Neural cell (in vitro differentiated cells): ENCODE measurements around the gene NELL2.

Experiments
- EZH2 ChIP-seq: fragments of 200-600, 300-800 bp; shearing (Covaris generic), sonication (generic); IDR thresholded peaks from 2 replicates; pipeline ENCODE4 v1.6.1; 2014; ENCODE audit warnings: antibody characterized with exemption, low read length, borderline replicate concordance, mild to moderate bottlenecking; ENCODE audit not compliant: insufficient read depth, poor library complexity, severe bottlenecking
- TF ChIP-seq, protein P1 (sequence below): fragments of 450-650 bp; IDR thresholded peaks from 2 replicates; pipeline ENCODE4 v1.5.1; 2014; ENCODE audit warnings: antibody characterized with exemption, mild to moderate bottlenecking, moderate library complexity; ENCODE audit not compliant: poor library complexity, severe bottlenecking
- TF ChIP-seq, protein P2 (sequence below): IDR thresholded peaks from 2 replicates; pipeline ENCODE4 v1.6.1; 2012; ENCODE audit warnings: borderline replicate concordance

DNA sequence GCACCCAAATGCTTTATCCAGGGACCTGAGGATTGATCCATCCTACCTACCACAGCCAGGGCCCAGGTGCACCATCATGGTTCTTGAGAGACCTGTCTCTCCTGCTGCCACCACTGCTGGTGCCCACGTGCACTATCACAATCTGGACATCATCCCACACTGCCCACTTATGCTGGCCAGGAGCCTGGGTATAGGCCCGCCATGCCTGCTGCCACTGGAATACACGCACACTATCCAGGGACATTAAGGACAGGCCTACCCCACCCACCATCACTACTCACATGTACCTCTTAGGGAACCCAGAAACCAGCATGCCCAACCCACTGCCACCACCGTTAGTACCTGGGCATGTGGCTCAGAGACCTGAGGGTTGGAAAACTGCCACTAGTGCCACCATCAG lies 207.7 kb downstream of the NELL2 start:
- TF ChIP-seq, protein P1, sequence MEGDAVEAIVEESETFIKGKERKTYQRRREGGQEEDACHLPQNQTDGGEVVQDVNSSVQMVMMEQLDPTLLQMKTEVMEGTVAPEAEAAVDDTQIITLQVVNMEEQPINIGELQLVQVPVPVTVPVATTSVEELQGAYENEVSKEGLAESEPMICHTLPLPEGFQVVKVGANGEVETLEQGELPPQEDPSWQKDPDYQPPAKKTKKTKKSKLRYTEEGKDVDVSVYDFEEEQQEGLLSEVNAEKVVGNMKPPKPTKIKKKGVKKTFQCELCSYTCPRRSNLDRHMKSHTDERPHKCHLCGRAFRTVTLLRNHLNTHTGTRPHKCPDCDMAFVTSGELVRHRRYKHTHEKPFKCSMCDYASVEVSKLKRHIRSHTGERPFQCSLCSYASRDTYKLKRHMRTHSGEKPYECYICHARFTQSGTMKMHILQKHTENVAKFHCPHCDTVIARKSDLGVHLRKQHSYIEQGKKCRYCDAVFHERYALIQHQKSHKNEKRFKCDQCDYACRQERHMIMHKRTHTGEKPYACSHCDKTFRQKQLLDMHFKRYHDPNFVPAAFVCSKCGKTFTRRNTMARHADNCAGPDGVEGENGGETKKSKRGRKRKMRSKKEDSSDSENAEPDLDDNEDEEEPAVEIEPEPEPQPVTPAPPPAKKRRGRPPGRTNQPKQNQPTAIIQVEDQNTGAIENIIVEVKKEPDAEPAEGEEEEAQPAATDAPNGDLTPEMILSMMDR = no peak
- no peak for TF ChIP-seq EZH2
- TF ChIP-seq, protein P2, sequence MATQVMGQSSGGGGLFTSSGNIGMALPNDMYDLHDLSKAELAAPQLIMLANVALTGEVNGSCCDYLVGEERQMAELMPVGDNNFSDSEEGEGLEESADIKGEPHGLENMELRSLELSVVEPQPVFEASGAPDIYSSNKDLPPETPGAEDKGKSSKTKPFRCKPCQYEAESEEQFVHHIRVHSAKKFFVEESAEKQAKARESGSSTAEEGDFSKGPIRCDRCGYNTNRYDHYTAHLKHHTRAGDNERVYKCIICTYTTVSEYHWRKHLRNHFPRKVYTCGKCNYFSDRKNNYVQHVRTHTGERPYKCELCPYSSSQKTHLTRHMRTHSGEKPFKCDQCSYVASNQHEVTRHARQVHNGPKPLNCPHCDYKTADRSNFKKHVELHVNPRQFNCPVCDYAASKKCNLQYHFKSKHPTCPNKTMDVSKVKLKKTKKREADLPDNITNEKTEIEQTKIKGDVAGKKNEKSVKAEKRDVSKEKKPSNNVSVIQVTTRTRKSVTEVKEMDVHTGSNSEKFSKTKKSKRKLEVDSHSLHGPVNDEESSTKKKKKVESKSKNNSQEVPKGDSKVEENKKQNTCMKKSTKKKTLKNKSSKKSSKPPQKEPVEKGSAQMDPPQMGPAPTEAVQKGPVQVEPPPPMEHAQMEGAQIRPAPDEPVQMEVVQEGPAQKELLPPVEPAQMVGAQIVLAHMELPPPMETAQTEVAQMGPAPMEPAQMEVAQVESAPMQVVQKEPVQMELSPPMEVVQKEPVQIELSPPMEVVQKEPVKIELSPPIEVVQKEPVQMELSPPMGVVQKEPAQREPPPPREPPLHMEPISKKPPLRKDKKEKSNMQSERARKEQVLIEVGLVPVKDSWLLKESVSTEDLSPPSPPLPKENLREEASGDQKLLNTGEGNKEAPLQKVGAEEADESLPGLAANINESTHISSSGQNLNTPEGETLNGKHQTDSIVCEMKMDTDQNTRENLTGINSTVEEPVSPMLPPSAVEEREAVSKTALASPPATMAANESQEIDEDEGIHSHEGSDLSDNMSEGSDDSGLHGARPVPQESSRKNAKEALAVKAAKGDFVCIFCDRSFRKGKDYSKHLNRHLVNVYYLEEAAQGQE = no peak
